Activated CD4-positive, alpha-beta T cell treated with anti-CD3 and anti-CD28 coated beads for 24 hours (primary cell): Measurements from ENCODE around the gene PHF10.
A peak's percentile ranks its signal among the peaks of the same experiment; 100 is the strongest.

ENCODE experiments used
- DNase-seq, 2 donors: peaks; one replicate each; pipeline ENCODE4 v3.0.0-alpha.2; 2020; ENCODE audit warnings: low read depth in 2 of 2

PHF10 gene

DNA sequence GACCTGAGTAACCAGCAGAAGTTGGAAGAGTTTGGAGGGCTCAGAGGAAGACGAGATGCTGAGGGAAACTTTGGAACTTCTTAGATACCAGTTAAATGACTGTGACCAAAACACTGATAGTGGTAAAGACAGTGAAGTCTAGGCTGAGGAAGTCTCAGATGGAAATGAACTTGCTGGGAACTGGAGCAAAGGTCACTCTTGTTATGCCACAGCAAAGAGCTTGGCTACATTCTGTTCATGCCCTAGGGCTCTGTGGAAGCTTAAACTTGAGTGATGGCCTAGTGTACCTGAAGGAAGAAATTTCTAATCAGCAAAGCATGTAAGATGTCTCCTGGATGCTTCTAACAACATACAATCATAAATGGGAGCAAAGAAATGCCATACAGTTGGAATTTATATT lies 47.2 kb downstream of the PHF10 start:
- DNase-seq, result no peak

DNA sequence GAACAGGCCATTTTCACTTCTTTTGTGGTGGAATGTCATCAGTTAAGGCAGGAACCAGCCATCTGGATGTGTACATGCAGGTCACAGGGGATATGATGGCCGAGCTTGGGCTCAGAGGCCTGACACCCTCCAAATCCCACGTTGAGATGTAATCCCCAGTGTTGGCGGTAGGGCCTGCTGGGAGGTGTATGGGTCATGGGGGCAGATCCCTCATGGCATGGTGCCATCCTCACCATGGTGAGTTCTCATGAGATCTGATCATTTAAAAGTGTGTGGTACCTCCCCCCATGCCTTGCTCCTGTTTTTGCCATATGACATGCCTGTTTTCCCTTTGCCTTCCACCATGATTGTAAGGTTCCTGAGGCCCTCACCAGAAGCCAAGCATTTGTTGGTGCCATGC lies 49.3 kb downstream of the PHF10 start:
- no peak for DNase-seq

DNA sequence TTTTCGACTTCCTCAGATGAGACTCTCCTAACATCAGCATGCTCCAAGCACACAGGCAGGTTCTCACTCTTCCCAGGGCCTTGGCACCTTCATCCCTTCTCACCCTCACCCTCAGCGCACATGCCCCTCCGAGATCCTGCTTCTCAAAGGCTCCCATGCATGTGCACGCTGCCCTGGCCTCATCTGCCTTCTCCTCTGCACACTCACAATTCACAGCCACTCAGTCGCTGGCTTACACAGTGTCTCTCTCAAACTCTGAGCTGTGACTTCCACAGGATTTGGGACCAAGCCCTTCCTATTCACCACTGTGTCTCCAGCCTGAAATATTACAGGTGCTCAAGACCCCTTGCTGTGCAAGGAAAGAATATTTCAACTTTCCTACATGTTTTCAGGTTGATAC lies 52.7 kb downstream of the PHF10 start:
- no peak for DNase-seq

DNA sequence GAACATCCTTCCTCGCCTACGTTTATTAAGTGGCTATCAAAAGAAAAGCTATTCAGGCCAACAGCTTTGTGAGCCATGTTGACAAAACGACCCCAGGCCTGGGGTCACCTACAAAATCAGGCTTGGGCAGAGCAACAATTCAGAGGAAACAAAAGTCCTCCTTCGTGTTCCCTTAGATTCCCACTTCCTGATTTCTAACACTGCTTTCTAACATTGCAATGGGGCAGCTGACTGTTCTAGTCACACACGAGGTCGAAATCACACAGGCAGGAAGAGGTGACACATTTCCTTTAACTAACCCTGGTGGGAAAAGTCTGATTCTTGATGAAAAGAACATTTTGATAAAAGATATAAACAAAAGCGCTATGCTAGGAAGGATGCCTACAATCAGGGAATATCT lies 54.4 kb downstream of the PHF10 start:
- DNase-seq, result no peak

DNA sequence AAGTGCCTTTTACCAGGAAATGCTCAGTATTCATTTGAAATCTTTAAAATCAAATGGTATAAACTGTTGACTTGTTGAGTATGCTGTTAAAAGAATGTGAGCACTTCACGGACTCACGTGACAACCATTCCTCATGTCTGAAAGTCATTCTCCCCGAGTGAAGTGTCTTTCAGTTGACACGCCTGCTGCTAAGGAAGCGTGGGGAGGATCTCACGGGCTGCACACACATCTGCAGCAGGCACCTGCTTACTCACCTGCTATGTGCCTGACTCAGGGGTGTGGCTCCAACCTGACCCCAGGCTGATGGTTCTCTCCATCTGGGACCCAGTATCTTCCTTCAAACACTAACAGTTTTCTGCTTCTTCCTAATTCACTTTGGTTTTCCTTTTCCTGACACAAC lies 55.2 kb downstream of the PHF10 start:
- DNase-seq, result no peak

DNA sequence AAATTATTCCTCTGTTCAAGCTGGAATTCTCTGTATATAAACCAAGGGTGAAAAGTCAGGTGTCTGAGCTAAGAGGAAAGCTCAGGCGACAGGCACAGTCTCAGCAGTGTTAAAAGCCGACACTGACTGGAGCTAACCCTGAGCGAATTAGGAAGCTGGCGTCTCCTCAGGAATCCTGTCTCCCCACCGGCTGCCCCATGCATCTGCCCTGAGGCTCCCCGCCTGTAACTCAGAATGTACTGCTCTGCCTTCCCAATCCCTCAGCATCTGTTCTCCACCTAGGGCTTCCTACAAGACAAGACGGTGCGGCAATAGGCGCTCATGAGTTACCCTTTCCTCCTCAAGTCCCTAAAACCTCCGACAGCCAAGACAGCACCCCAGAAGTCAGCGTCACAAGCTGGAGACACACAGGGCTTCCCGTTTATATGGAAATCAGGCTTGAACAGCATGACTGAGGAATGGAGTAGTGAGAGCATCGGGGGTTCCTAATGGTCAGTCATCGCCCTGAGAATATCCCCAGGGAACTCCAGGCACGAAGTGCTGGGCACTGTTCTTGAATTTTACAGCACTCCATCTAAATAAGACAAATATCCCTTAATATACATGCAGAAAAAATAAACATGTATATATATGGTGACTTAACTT lies 56.0 kb downstream of the PHF10 start:
- no peak for DNase-seq

DNA sequence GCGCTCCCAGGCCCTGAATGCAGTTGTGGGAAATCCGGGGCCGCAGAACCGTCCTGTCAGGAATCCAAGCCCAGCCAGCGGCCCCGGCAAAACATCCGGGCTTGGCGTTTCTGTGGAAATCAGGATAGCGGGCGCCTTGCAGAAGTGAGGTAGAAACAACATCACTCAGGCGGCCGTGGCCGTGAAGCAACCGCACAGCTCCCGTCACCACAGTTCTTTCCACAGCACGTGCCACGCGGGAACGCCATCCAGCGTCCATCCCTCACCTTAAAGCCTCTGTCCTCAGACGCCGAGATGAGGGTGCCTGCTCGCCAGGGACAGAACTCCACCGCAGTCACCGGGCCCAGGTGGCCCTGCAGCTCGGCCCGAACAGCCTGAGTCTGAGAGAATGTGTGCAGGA lies 56.6 kb downstream of the PHF10 start:
- no peak for DNase-seq

DNA sequence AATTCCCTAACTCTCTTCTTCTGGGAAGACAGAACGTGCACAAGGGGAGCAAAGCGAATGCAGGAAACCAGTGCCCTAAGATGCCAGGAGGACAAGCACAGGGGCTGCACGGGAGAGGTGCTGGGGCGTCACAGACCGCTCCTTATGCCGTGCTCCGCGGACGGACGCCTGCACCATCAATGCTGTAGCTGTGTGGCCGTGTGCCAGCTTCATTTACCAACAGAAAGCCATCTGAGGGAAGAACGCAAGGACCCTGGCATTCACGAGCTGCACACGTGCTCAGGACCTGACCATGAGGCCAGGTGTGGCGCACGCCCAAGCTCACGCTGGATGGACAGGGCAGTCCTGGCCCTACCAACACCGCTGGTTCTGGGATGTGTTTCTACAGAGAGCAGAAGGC lies 57.9 kb downstream of the PHF10 start:
- no peak for DNase-seq

DNA sequence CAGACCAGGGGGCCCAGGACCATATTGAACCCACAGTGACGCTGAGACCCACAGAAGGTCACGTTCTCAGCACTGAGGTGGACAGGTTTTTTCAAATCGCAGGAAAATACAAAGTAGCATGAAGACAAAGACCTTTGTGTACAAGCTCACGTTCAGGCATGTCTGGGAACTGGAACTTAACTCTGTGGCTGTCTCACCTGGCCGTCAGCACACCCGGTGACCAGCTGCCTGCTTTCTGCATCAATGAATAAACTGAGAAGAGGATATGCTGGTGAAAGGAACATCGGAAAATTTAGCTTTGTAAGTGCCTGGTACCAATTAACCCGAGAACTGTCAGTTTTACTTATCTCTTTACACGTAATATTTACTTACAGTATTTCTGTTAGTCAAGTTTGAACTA lies 59.0 kb downstream of the PHF10 start:
- no peak for DNase-seq

DNA sequence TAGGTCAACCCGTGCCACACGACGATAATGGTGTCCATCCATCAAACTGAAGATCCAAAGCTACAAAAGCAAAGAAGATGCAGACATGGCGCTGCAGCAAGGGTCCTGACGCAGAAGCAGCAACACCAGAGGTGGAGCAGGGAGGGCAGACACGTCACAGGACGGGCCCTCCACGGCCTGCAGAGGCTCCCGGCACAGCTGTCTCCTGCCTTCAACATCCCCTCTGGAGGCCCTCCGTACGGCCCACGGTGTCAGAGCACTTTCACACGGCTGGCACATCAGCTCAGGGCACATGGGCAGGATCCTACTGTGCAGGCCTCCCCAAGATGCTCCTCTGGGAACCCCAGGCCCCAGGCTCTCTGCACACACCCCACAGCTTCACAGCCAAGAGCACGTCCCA lies 60.1 kb downstream of the PHF10 start:
- DNase-seq, result no peak

DNA sequence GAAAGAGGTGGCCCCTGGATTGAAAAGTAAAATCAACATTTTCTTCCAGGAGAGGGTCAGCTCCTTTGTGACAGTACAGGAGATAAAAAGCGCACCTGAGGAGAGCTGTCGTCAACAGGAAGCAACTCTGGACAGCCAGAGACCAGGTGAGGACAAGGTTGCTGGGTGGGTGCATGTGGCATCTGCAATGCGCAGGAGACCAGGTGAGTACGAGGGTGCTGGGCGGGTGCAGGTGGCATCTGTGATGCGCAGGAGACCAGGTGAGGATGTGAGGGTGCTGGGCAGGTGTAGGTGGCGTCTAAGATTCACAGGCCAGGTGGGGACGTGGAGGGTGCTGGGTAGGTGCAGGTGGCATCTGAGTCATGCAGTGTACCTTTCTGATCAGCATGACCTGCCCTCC lies 60.8 kb downstream of the PHF10 start:
- DNase-seq, result no peak

DNA sequence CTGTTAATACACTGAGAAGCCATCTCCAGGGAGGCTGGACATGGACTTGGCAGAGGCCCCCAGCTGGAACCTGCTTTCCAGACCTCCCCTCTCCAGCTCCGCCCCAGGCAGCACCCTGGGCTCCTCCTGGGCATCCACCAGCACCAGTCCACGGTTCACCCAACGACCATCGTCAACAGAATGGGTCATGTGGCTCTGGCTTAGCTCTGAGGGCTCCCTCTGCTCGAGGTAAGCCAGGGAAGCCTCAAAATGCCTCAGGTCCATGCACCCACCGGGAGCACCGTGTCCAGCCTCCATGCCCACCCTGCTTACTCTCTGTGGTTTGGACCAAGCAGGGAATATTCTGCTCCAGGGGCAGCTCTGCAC lies 62.9 kb downstream of the PHF10 start:
- no peak for DNase-seq

DNA sequence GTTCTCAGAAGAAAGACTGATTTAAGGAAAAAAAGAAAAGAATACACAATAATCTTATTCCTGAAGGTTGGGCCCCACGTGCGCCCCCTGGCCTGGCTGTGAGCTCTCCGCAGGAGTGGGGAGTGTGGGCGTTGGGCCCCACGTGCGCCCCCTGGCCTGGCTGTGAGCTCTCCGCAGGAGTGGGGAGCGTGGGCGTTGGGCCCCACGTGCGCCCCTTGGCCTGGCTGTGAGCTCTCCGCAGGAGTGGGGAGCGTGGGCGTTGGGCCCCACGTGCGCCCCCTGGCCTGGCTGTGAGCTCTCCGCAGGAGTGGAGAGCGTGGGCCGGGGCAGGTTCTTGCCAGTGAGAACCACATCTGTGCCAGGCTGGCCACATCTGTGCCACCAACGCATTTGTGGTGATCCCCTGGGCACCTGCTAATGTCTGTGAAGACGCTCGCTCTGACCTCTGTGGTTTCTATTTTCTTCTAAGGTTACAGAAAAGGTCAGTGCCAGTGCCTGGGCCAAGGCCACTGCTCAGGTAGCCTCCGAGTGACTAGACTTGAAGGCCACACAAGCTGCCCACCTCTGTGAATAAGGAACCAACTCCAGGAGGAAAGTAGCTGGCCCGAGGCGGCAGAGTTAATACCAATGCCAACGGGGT lies 63.4 kb downstream of the PHF10 start:
- DNase-seq, result no peak

DNA sequence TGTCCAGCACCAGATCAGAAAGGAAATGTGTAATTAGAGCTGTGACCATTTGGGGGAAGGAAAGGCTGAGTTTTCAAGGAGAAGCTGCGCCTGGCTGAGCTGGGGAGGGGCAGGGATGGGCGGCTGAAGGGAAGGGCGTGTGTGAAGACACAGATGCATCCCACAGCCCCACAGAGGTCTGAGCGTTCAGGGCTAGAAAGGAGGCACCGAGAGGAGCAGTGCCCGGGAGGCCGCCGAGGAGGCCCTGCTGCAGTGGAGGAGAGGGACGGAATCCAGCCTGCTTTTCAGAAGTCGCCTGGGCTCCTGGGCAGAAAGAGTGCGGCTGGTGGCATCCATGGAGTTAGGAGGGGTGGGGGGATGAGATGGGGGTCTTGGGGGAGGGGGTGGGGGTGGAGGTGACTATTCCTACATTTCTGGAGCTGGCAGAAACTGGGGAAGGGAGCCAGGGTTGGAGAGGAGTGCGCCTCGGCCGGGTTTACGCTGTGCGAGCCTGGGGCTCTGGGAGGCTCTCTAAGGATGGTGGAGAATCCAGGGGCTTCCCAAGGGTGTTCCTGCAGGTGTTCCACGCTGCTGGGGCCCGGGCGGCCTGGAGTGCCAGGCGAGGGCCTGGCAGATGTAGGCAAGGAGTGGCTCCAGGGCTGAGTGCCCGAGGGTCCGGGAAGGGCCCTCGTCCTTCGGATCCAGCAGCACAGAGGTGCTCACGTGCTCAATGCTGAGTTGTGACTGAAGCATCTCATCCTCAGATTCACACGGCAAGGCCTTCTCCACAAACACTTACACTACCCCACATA lies 64.3 kb downstream of the PHF10 start:
- no peak for DNase-seq

DNA sequence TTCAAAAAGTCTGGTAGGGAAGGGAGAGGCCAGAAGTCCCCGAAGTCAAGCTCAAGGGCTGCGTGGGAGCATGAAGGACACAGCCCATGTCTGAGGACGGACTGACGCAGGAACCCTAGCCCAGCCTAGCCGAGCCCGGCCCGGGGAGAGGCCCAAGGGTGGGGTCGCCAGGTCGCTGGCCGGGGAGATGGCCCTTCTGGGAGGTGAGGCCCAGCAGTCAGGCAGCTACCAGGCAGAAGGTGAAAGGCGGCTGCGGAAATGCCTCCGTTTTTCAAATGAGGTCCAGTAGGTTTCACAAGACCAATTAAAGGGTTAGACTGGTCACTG lies 67.1 kb downstream of the PHF10 start:
- no peak for DNase-seq

DNA sequence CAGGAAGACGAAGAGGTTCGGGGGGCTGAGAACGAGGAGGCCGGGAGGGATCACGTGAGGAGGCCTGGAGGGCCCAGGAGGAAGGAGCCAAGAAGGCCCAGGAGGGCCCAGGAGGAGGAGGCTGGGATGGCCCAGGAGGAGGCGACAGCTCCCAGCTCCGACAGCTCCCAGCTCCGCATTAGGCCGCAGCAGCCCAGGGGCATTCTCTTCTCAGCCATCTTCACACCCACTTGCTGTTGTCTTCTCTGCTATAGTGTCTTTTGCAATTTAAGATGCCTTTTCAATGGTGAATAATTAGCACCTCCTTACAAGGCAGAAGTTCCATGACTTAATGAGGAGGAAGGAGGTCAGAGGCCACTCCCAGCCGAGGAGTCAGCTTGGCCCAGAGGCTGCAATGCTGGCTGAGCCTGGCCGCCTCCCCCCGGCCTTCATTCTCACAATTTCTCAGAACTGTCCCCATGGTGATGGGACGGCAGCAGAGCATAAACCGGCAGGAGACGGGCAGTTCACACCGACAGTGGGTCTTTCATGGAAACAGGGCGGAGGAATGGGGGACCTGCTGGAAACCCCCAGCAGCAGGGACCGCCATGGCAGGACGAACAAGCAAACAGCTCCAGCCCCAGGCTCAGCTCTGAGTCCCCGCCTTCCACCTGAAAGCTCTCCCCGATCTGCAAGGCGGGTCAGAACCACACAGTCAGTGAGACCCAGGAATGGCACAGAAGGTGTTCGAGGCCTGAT lies 67.6 kb downstream of the PHF10 start:
- no peak for DNase-seq

DNA sequence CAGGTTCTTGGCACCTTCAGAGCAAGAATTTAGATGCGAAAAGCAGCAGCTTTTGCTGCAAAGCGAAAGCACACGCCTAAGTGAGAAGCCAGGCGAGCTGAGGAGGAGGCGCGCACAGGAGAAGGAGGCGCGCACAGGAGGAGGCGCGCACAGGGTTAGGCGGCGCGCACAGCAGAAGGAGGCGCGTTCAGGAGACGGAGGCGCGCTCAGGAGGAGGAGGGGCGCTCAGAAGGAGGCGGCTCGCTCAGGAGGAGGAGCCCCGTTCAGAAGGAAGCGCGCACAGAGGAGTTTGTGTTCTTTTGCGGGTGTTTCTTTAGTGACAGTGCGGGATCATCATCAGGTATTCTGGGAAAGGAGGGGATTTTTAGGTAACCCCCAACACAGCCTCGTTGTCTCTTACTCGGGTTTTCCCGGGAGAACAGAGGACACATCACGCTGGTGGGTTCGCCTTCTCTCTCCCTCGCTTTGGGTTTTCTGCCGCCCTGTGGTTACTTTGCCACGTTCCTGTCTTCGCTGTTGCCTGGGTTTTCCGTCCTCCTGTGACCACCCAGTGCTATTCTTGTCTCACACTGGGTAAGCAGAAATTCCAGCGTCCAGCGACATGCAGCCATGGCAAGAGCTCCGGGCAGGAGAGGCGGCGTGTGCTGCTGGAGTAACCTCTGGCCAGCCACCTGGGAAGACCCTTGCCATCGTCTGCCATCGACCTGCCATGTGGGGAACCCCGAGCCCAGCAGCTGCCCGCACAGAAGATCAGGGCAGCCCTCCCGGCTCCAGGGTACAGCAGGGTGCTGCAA lies 69.5 kb downstream of the PHF10 start:
- DNase-seq, result peak; percentile 34 to 43
